HL-60/S4 treated with phorbol 12-myristate 13-acetate at 8.2 ng/mL for 4 days and 3 days (cell line): ENCODE measurements around the gene CTNNA3.

Experiments used
- in situ Hi-C: fragments of 300-500 bp; cut with MboI; formaldehyde crosslinking; loops from 2 replicates; pipeline ENCODE4 v1.15.0; 2022; ENCODE audit warnings: low sequenced_read_pairs

CTNNA3 gene

GRCh38 chr10:66917104-66917503, 778.9 kb downstream of the CTNNA3 start:
- in situ Hi-C loops, result no loop called here

GRCh38 chr10:66916030-66916429, 780.0 kb downstream of the CTNNA3 start:
- in situ Hi-C loops, result no loop called here

GRCh38 chr10:66910671-66911070, 785.3 kb downstream of the CTNNA3 start:
- in situ Hi-C loops, result no loop called here

GRCh38 chr10:66892871-66893270, 803.1 kb downstream of the CTNNA3 start:
- in situ Hi-C loops, result no loop called here

- in situ Hi-C loops, result no loop called here
These were observed 807.8 kb downstream of the CTNNA3 start for GRCh38 chr10:66888237-66888636.

GRCh38 chr10:66886848-66887247, 809.1 kb downstream of the CTNNA3 start:
- in situ Hi-C loops, result no loop called here

- in situ Hi-C loops, result no loop called here
These were observed 813.7 kb downstream of the CTNNA3 start for GRCh38 chr10:66882271-66882670.

- in situ Hi-C loops, result no loop called here
These were observed 814.2 kb downstream of the CTNNA3 start for GRCh38 chr10:66881814-66882213.

- in situ Hi-C loops, result no loop called here
These were observed 815.2 kb downstream of the CTNNA3 start for GRCh38 chr10:66880826-66881225.

- in situ Hi-C loops, result no loop called here
These were observed 815.7 kb downstream of the CTNNA3 start for GRCh38 chr10:66880292-66880691.

- in situ Hi-C loops, result no loop called here
These were observed 818.6 kb downstream of the CTNNA3 start for GRCh38 chr10:66877361-66877760.

GRCh38 chr10:66869635-66870034, 826.4 kb downstream of the CTNNA3 start:
- in situ Hi-C loops, result no loop called here

GRCh38 chr10:66862687-66863258, 833.2 kb downstream of the CTNNA3 start:
- in situ Hi-C loops, result no loop called here

- in situ Hi-C loops, result no loop called here
These were observed 835.5 kb downstream of the CTNNA3 start for GRCh38 chr10:66860376-66860945.

- in situ Hi-C loops, result no loop called here
These were observed 843.2 kb downstream of the CTNNA3 start for GRCh38 chr10:66852811-66853210.

- in situ Hi-C loops, result no loop called here
These were observed 847.1 kb downstream of the CTNNA3 start for GRCh38 chr10:66848856-66849255.

GRCh38 chr10:66844176-66844942, 851.6 kb downstream of the CTNNA3 start:
- in situ Hi-C loops, result no loop called here

GRCh38 chr10:66843396-66843795, 852.6 kb downstream of the CTNNA3 start:
- in situ Hi-C loops, result no loop called here

GRCh38 chr10:66842867-66843266, 853.1 kb downstream of the CTNNA3 start:
- in situ Hi-C loops, result no loop called here

GRCh38 chr10:66842371-66842770, 853.6 kb downstream of the CTNNA3 start:
- in situ Hi-C loops, result no loop called here

- in situ Hi-C loops, result no loop called here
These were observed 857.3 kb downstream of the CTNNA3 start for GRCh38 chr10:66838656-66839055.

- in situ Hi-C loops, result no loop called here
These were observed 858.0 kb downstream of the CTNNA3 start for GRCh38 chr10:66837990-66838389.
